GM20000 (cell line): ENCODE results near the gene PGBD5.

Experiments used
- DNase-seq: peaks from one replicate; pipeline ENCODE4 v3.0.0; 2012; ENCODE audit warnings: low spot score
- CTCF ChIP-seq: IDR thresholded peaks from 2 replicates; pipeline ENCODE4 v1.5.1; 2012; ENCODE audit warnings: mild to moderate bottlenecking, control low read depth; ENCODE audit errors: extremely low read depth, missing control alignments

PGBD5 gene

GRCh38 chr1:230340526-230341161 lies 85.5 kb downstream of the PGBD5 start:
- TF ChIP-seq CTCF: no peak
- no peak for DNase-seq

- no peak for TF ChIP-seq CTCF
These were observed 87.1 kb downstream of the PGBD5 start for GRCh38 chr1:230339033-230339432.

GRCh38 chr1:230337266-230337665 lies 88.9 kb downstream of the PGBD5 start:
- no peak for DNase-seq
- TF ChIP-seq CTCF: no peak

More at GRCh38 chr1:230339033-230339432, 87.1 kb downstream of the PGBD5 start:
- no peak for DNase-seq

- no peak for TF ChIP-seq CTCF
- DNase-seq: no peak
These were observed 90.1 kb downstream of the PGBD5 start for GRCh38 chr1:230335861-230336522.

- TF ChIP-seq CTCF: no peak
- DNase-seq: no peak
These were observed 91.7 kb downstream of the PGBD5 start for GRCh38 chr1:230334447-230334837.

- no peak for TF ChIP-seq CTCF
- DNase-seq: no peak
These were observed 92.3 kb downstream of the PGBD5 start for GRCh38 chr1:230333590-230334446.

- DNase-seq: no peak
These were observed 93.5 kb downstream of the PGBD5 start for GRCh38 chr1:230332575-230333066.

More at GRCh38 chr1:230332575-230333066, 93.5 kb downstream of the PGBD5 start:
- no peak for TF ChIP-seq CTCF
